NCI-H1105 (cell line): Measurements from ENCODE around the gene MIOX.

Source experiments
- DNase-seq: peaks from one replicate; lab custom pipeline; 2025; lab: John Stamatoyannopoulos, UW

MIOX gene

GRCh38 chr22:50490531-50491308 is 4.1 kb downstream of the MIOX start:
- DNase-seq: no peak

- no peak for DNase-seq
Measured at GRCh38 chr22:50497093-50497492, 10.4 kb downstream of the MIOX start.

GRCh38 chr22:50498322-50498890 is 11.7 kb downstream of the MIOX start:
- peak; percentile 59 for DNase-seq

GRCh38 chr22:50500452-50500851 is 13.8 kb downstream of the MIOX start:
- no peak for DNase-seq

- DNase-seq: no peak
Measured at GRCh38 chr22:50502096-50502495, 15.4 kb downstream of the MIOX start.

GRCh38 chr22:50502628-50503474 is 16.2 kb downstream of the MIOX start:
- no peak for DNase-seq

- no peak for DNase-seq
Measured at GRCh38 chr22:50503475-50504145, 17.0 kb downstream of the MIOX start.

GRCh38 chr22:50504369-50505211 is 17.9 kb downstream of the MIOX start:
- DNase-seq: no peak

- DNase-seq: no peak
Measured at GRCh38 chr22:50505276-50505775, 18.7 kb downstream of the MIOX start.

GRCh38 chr22:50505776-50506610 is 19.3 kb downstream of the MIOX start:
- DNase-seq: no peak

GRCh38 chr22:50506611-50507420 is 20.2 kb downstream of the MIOX start:
- peak; percentile 2 for DNase-seq

- peak; percentile 93 for DNase-seq
Measured at GRCh38 chr22:50507421-50507990, 20.8 kb downstream of the MIOX start, which contains the start of gene LMF2. LMF2 (minus strand) TSS chr22:50507702; CDS start chr22:50507675, 27 bp downstream.

GRCh38 chr22:50507991-50508884 is 21.6 kb downstream of the MIOX start, which contains the start of gene NCAPH2:
NCAPH2 (plus strand) TSS chr22:50508224; CDS start chr22:50508338, 114 bp downstream.
- peak; percentile 95 for DNase-seq

- no peak for DNase-seq
Measured at GRCh38 chr22:50508897-50509296, 22.2 kb downstream of the MIOX start.

- DNase-seq: no peak
Measured at GRCh38 chr22:50513175-50513574, 26.5 kb downstream of the MIOX start.

GRCh38 chr22:50516068-50516467 is 29.4 kb downstream of the MIOX start:
- no peak for DNase-seq

GRCh38 chr22:50516891-50517290 is 30.2 kb downstream of the MIOX start:
- no peak for DNase-seq
